Endothelial cell of umbilical vein (primary cell): ENCODE data around the gene SEMA5A.

Experiments
- POLR2A ChIP-seq: IDR thresholded peaks from 2 replicates; pipeline ENCODE4 v1.6.1; 2012; ENCODE audit warnings: low read depth, mild to moderate bottlenecking, control low read depth, low read length
- POLR2AphosphoS5 ChIP-seq: IDR thresholded peaks from 2 replicates; pipeline ENCODE4 v1.6.1; 2012; ENCODE audit warnings: low read depth, mild to moderate bottlenecking, control low read depth, low read length, moderate library complexity; ENCODE audit not compliant: insufficient read depth
- TF ChIP-seq, protein P1 (sequence below), 2 donors: IDR thresholded peaks; 1 replicate in 1 of 2; 2 replicates in 1 of 2; pipeline ENCODE4 v1.5.1; 2011; ENCODE audit warnings: low read length in 2 of 2, mild to moderate bottlenecking in 2 of 2, moderate library complexity in 2 of 2, control low read depth in 1 of 2, inconsistent platforms in 1 of 2, low read depth in 1 of 2; ENCODE audit not compliant: insufficient read depth in 1 of 2; ENCODE audit errors: extremely low read depth in 1 of 2

DNA sequence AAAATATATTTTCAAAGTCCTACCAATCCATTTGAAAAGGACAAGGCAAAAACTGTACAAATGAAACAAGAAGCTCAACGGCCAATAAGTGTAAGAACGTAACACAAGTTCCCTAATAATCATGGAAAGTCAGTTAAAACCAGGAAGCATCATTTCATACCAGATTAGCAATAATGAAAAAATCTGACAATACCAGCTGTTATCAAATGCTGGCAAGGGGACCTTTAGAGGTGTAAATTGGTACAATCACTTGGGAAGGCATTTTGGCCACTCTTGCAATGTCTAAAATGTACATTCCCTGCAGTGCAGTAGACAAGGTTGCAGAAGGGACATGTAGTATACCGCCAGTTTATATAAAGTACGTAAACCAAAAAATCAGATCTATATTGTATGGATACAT lies 10.1 kb upstream of the SEMA5A start:
- no peak for TF ChIP-seq POLR2AphosphoS5
- TF ChIP-seq, protein P1, sequence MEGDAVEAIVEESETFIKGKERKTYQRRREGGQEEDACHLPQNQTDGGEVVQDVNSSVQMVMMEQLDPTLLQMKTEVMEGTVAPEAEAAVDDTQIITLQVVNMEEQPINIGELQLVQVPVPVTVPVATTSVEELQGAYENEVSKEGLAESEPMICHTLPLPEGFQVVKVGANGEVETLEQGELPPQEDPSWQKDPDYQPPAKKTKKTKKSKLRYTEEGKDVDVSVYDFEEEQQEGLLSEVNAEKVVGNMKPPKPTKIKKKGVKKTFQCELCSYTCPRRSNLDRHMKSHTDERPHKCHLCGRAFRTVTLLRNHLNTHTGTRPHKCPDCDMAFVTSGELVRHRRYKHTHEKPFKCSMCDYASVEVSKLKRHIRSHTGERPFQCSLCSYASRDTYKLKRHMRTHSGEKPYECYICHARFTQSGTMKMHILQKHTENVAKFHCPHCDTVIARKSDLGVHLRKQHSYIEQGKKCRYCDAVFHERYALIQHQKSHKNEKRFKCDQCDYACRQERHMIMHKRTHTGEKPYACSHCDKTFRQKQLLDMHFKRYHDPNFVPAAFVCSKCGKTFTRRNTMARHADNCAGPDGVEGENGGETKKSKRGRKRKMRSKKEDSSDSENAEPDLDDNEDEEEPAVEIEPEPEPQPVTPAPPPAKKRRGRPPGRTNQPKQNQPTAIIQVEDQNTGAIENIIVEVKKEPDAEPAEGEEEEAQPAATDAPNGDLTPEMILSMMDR (IDR thresholded peaks at IDR 0.05; ENCODE audit: extremely low read depth in 1 of 2, insufficient read depth in 1 of 2, low read depth in 1 of 2, low read length in 2 of 2) = no peak
- TF ChIP-seq POLR2A = no peak
